T-helper 1 cell treated with Interleukin-12 subunit alpha and Interleukin-12 subunit beta and Interleukin-4 antibody, amounts not matched to agents 30 ng/mL and 1 ng/mL, for 36 hours (primary cell): ENCODE data around the gene PPM1E. TPM values are rescaled to one million over a fixed set of nuclear protein-coding genes. Genes with fewer than 3 reads are reported as not detected.

ENCODE experiments used
- intact Hi-C: fragments of 100-400 bp; cut with micrococcal nuclease; formaldehyde crosslinking; loops from one replicate; pipeline ENCODE4 v1.15.1; 2024
- total RNA-seq: library from RNA; stranded (reverse); gene quantifications from 2 replicates; pipeline ENCODE4 v1.2.3, GENCODE V29; 2022

The PPM1E gene
- total RNA-seq, 1 donor from 2014 or later: 0.02 TPM

DNA sequence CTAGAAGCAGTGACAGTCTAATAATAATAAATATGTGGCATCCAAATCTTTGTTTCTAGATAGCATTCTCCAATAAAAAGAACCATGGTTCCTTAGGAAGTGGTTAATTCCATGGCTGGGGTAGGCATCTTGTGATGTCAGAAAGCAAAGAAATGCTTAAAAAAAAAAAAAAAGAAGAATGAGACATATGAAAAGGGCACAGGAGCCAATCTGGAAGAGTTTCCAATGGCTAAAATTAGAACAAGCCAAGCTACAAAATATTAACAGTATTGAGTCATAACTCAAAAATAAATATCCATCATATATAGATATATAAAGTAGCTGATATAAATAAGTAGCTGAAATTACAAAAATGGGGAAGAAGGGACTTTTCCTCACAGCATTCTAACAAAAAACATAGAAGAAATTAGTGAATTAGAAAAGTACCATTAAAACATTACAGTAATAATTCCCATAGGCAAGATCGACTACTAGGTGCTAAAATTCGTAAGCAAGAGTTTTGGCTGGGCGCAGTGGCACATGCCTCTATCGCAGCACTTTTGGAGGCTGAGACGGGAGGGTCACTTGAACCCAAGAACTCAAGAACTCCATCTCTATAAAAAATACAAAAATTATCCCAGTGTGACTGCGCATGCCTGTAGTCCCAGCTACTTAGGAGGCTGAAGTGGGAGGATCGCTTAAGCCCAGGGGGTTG lies 239.7 kb downstream of the PPM1E start:
- intact Hi-C loops: no loop called here

DNA sequence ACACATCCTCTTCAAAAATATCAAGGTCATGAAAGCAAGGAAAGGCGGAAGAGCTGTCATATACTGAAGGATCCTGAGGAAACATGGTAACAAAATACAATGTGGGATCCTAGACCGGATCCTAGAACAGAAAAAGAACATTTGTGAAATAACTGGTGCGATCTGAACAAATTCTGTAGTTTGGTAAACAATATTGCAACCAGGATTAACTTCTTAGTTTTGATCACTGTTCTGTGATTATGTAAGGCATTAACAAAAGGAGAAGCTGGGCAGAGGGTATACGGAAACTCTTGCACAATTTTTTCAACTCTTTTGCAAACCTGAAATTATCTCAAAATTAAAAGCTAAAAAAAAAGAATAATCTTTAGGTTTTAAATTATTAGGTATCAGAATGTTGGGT lies 241.3 kb downstream of the PPM1E start:
- intact Hi-C loops: no loop called here

DNA sequence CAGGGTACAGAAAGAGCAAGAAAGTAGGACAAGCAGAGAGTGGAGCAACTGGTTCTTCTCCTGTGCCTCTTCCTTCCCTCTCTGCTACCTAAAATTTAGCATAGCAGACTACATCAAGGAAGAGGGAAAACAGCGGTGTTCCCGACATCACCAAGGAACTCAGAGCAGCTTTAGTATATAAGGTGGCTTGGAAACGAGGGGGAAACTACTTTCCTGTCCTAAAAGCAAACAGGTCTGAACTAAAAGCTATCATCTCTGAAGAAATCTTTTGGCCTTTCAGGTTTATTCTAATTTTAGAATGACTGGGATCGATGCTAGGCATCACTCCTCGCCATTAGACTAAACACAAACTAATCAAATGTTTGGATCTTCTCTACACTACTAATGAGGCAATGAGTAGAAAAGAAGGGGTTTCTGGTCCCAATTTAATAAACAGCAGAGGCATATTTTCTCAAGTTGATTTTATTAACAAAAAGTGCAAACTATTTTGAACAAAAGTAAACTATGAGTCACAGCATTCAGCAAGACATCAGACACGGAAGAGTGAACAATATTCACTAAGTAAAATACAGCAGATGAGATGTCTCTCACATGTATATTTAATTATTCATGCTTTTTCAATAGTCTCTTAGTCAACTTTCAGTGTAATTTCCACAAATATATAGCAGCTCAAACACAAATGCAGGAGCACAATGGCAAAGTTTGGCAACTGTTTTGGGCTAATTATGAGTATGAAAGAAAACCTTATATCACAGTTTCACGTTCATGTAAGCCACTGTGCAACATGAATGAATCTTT lies 242.3 kb downstream of the PPM1E start:
- intact Hi-C loops: no loop called here

DNA sequence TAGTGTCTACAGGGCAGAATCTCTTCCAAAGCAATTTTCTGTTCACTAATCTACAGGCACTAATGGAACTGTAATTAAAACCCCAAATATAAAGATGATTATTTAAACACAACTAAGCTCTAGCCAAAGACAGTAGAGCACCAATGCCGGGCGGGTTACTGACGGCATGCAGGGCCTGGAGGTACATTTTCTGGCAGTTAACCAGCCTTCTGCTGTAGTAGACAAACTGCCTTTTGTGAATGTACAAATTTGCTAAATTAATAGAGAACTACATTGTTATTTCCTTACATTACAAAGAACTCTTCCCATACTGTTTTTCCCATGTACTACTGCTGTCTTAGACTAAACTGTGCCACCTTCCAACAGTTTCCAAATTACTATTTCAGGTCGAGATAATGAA lies 243.2 kb downstream of the PPM1E start:
- intact Hi-C loops: no loop called here

DNA sequence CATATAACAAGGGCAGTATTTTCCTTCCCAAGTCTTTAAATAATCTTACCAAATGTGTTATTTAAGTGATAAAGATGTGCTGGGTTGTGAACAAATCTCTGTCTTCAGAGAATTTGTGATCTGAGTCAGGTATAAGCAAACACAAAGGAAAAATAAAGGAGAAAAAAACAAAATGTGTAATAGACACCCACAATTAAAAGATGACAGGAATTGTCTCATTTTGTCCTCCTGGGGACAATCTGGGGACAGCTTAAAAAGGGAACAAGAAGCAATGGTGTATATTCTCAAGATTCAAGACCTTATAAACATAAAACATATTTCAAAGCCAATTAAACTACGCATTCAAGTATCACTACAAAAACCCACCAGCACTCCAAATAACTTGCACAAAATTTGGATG lies 243.8 kb downstream of the PPM1E start:
- intact Hi-C loops: no loop called here

DNA sequence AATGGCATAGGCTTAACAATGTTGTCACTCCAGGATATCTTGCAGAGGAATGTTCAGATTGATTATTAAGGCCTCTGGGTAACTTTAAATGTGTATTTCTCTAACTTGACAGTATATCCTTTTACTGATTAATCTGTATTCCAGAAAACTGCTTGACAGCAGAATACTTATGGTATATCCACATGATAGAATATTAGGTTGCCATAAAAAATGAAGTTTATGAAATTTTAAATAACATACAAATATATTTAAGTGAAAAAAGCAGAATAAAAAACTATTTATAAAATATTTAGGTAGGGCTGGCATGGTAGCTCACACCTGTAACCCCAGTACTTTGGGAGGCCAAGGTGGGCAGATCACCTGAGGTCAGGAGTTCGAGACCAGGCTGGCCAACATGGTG lies 244.4 kb downstream of the PPM1E start:
- intact Hi-C loops: loop anchor here (2.0 to 5.0 kb wide), 3 partner anchors 243 to 663 kb away; partner anchors contain the start of gene PPM1E

DNA sequence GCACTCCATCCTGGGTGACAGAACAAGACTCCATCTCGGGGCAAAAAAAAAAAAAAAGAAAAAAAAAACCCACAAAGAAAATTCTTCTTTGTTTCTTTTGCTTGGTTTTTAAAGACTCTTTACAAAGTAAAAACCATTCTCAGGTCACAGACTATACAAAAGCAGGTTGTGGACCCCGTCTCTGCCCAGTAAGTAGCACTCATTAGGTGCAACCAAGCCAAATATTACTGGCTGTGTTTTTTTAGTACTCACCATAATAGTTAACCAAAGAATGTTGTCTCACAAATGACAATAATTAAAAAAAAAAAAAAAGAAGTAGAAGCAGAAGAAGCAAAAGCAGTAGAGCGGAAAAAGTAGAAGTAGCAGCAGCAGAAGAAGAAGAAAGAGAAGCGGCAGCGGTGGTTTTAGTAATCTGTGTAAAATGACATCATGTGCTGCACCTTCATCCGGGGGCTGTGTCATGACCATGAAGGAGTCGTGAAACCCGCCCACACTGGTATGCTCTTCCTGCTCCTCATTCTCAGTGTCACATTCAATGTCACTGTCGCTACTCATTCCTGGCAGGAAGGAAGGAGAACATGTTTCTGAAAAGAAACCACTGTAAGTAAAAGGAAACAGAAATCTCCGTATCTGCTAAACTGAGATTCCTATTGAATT lies 245.6 kb downstream of the PPM1E start:
- intact Hi-C loops: loop anchor here (1.0 to 5.0 kb wide), 8 partner anchors 244 to 782 kb away; partner anchors contain the start of genes MKS1 and PPM1E

DNA sequence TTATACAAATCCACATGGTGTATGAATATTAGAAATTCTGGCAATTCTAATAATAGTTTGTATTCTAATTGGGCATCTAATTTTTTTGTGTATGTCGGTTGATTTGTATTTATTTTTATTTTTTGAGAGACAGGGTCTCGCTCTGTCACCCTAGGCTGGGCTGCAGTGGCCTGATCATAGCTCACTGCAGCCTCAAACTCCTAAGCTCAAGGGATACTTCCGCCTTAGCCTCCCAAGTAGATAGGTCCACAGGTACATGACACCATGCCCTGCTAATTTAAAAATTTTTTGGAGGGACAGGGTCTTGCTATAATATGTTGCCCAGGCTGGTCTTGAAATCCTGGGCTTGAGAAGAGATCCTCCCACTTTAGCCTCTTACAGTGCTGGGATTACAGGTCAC lies 246.5 kb downstream of the PPM1E start:
- intact Hi-C loops: loop anchor here (5.0 kb wide), 2 partner anchors 245 to 665 kb away; partner anchors contain the start of gene PPM1E

DNA sequence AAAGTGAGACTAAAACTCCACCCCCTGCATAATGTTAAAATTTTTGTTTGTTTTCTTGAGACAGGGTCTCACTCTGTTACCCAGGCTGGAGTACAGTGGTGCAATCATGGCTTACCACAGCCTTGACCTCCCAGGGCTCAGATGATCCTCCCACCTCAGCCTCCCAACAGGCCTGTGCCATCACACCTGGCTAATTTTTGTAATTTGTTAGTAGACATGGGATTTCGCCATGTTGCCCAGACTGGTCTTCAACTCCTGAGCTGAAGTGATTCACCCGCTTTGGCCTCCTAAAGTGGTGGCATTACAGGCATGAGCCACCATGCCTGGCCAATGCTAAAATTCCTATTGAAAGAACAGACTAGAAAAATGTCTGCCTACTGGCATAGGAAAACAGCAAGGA lies 247.2 kb downstream of the PPM1E start:
- intact Hi-C loops: loop anchor here (5.0 kb wide), 2 partner anchors 246 to 666 kb away; partner anchors contain the start of gene PPM1E

DNA sequence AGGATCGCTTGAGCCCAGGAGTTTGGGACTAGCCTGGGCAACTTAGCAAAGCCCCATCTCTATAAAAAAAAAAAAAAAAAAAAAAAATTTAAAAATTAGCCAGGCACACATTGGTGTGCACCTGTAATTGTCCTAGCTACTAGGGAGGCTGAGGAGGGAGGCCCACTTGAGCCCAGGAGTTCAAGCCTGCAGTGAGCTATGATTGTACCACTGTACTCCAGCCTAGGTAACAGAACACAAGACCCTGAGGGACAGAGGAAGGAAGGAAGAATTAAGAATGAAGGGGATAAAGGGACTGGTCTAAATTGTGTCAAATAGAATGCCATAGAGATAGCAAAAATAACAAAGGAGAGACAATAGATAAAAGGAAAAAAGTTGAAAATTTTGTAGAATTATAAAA lies 248.2 kb downstream of the PPM1E start:
- intact Hi-C loops: loop anchor here (1.0 to 5.0 kb wide), 4 partner anchors 43 to 667 kb away; partner anchors contain the start of gene PPM1E

DNA sequence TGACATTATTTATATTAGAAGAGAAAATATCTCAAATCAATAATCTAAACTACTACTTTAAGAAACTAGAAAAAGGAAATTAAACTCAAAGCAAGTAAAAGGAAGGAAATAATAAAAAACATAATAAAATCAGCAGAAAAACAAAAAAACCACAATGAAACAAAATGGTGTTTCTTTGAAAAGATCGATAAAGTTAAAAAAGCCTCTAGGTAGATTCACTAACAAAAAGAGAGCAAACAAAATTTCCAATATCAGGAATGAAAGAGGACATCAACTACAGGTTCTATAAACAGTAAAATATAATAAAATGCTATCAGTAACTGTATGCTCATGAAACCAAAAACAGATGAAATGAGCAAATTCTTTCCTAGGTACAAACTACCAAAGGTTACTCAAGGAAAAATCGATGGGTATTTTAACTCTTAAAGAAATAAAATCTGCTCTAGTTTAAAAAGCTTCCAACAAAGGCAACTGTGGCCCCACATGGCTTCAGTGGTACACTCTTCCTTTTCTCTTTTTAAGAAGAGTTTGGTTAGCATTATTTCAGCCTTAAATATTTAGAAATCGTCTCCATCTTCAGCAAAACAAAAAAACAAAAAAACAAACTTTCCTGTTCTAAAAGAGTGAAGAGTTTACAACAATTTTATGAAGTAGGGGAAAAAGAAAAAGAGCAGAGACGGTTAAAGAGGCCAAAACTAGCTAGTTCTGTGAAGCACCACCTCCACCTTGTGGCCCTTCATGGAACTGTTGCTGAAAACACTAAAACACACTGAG lies 248.9 kb downstream of the PPM1E start:
- intact Hi-C loops: loop anchor here (1.0 to 5.0 kb wide), 8 partner anchors 44 to 667 kb away; partner anchors contain the start of gene PPM1E

DNA sequence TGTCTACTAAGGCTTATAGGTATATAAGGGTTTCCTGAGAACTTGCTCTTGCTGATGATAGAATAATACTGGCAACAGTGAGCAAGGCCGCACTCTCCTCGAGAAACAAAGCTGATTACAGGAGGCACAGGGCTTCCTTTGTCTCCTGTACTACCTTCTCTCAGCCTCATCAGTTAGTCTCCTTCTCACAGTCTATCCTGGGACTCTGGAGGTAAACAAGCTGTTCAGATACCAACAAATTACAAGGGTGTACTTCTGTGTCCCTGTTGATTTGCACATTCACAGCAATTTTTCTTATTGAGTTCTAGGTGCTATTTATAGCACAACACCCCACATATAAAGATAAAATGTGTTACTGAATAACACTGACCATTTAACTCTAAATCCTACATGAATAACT lies 252.3 kb downstream of the PPM1E start:
- intact Hi-C loops: no loop called here

DNA sequence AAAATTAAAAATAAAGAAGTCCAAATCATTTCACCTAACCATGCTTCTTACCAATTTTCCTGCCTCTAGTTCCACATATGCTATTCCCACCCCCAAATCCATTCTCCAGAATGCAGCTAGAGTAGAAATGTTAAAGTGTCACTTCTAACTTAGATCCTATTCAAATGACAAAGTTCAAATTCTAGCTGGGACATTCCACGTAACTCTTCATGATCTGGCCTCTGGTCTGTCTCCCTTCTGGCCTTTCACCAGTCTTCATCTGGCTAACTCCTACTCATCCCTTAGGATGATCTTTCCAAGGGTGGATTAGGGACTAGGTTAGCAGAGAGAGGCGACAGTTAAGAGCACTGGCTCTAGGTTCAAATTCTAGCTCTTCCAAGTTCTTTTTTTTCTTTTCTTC lies 253.1 kb downstream of the PPM1E start:
- intact Hi-C loops: no loop called here

DNA sequence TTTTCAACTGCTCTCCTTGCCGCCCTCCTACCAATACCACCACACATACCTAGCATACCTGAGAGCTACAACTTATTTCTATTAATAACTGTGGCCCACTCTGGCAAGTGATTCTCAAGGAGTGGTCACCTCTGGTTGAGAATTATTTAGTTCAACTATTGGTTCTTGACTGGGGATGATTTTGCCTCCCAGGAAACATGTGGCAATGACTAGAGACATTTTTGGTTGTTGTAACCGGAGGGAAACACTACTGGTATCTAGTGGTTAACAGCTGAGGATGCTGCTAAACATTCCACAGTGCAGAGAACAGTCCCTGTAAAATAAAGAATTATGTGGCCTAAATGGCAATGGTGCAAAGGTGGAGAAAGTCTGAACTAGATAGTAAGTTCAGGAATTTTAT lies 254.4 kb downstream of the PPM1E start:
- intact Hi-C loops: no loop called here

DNA sequence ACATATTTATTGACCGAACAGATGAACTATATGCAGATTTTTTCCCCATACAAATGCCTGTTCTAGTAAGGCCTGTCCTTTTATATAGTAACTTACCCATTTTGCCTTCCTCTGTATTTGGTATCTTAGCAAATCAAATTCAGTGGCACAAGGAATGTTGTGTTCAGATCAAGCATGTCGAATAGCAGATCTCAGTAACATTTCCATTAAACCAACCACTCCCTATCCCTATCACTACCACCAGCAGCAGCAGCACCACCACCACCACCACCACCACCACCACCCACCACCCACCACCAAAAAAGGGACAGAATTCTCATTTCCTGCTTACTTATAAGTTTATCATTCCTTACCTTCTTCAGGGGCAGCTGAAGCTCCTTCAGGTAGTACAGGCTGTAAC lies 256.3 kb downstream of the PPM1E start:
- intact Hi-C loops: no loop called here

DNA sequence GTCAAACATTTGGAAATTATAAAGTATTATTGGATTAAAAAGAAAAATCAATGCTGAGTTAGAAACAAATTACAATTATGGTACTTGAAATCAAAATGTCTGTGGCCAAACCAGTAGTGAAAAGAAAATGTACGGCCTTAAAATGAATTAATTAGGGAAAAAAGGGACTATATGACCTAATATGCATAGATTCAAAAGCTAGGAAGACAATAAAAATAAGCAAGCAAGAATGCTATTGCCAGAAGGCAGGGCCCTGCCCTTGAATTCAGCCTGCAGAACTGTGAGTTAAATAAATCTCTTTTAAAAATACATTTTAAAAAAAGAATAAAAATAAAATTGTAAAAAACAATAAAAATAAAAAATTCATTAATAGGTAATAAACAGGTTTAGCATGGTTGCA lies 262.4 kb downstream of the PPM1E start:
- intact Hi-C loops: no loop called here

DNA sequence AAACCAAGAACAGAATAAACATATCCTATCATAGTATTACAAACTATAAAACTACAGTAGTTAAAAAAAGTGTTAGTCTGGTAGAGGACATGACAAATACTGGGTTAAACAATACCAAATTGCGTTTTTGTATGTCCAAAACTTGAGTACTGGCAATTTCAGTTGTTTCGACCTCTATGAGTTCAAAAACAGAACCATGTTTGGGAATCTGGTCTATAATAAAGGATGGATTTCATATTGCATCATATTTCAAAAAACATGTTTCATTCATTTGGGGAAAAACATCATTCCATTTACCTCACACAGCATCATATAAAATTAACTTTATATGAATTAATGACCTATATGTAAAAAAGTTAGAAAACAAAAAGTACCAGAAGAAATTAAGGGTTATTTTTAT lies 269.3 kb downstream of the PPM1E start:
- intact Hi-C loops: no loop called here

DNA sequence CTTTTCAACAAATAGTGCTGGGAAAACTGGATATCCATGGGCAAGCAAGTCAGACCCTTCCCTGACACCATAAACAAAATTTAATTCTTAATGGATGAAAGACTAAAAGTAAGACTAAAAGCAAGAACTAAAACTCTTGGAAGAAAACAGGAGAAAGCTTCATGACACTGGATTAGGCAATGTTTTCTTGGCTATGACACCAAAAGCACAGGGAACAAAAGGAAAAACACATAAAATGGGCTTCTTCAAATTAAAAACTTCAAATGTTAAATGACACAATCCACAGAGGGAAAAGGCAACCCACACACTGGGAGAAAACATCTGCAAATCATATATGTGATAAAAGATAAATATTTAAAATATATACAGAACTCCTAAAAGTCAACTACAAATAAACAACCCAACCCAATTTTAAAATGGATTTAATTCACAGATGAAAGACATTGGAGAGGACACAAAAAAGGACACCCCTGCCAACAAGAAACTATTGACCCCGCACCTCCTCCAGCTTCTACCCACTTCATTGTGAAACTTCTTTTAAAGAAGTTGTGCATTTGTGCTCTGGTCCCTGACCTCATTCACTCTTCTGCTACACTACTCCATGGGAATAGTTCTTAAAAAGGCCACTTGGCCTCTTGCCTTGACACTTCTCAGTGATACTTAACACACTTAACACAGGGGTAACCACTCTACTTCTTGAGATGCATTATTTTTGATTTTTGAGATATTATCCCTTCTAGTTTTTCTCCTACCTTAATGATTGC lies 270.7 kb downstream of the PPM1E start:
- intact Hi-C loops: no loop called here

DNA sequence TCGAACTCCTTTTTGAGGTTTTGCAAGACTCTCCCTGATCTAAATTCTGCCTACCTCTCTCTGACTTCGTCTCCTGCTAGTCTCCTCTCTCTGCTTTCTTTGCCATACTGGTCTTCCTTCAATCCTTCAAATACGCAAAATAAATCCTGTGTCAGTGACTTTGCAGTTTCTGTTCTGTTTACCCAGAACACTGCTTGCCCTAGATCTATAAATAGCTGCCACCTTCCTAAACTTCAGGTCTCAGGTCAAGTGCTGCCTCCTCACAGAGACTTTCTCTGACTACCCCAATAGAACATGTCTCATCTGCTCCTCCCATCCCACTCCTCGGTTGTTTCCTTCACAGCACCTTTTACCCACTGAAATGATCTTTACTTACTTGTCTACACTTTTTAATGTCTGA lies 272.1 kb downstream of the PPM1E start:
- intact Hi-C loops: no loop called here

DNA sequence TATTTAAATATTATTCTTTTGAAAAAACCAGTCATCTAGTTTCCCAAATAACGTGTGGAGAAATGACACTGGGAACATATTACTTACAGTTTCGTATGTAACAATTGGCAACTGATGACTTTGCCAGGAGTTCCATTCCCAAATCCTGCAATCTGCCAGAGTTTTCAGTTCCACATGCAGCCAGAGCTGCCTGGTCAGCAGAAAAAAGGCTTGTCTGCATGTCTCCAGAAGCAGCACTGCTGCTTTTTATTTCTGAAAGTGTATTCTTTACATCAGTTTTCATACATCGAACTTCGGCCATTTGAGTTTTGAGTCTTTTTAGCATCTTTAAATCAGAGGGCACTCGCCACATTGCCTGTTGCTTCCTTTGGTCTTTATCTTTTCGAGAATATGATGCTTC lies 272.7 kb downstream of the PPM1E start:
- intact Hi-C loops: no loop called here
